Measurements from ENCODE around the gene SLC49A4.

Gene SLC49A4

GRCh38 chr3:122927726-122928125, 132.9 kb downstream of the SLC49A4 start:
- Histone ChIP-seq H3K9ac (ENCODE audit: low read depth, low read length, poor library complexity, severe bottlenecking) (no peak overlapping the region), H3K4me3 (ENCODE audit: low read length, poor library complexity, severe bottlenecking) (no peak overlapping the region), H4K20me1 (ENCODE audit: insufficient read depth, low read length, poor library complexity, severe bottlenecking) (no peaks in the 10 kb centered on the region), H3K4me1 (ENCODE audit: insufficient read depth, low read length, poor library complexity, severe bottlenecking) (no peaks in the 10 kb centered on the region), H3K9me2 (replicated peaks; ENCODE audit: low read depth, low read length) (no peaks in the 10 kb centered on the region), H3K9me3 (ENCODE audit: insufficient read depth, low read depth, low read length) (no peaks in the 10 kb centered on the region), H3K4me2 (ENCODE audit: low read depth, low read length, poor library complexity, severe bottlenecking) (no peak overlapping the region), H2AFZ (ENCODE audit: low read length) (no peak overlapping the region), H3F3A (ENCODE audit: low read depth) (no peaks in the 10 kb centered on the region), H3K79me2 (ENCODE audit: insufficient read depth, low read length) (no peaks in the 10 kb centered on the region), H3K36me3 (ENCODE audit: insufficient read depth, low read length) (no peaks in the 10 kb centered on the region), H3K27me3 (ENCODE audit: insufficient read depth, low read length, poor library complexity, severe bottlenecking) (no peaks in the 10 kb centered on the region)
- TF ChIP-seq CTCF (conservative IDR thresholded peaks at IDR 0.05; ENCODE audit: low read length): no peak

GRCh38 chr3:122928396-122929187, 133.7 kb downstream of the SLC49A4 start:
- H3K4me1 ChIP-seq (ENCODE audit: insufficient read depth, low read length, poor library complexity, severe bottlenecking): no peaks in the 10 kb centered on the region
- no peaks in the 10 kb centered on the region for H3K79me2 ChIP-seq (ENCODE audit: insufficient read depth, low read length)
- TF ChIP-seq CTCF (conservative IDR thresholded peaks at IDR 0.05; ENCODE audit: low read length) (no peak), EZH2phosphoT487 (IDR thresholded peaks at IDR 0.05; ENCODE audit: borderline replicate concordance) (no peak)
- no peaks in the 10 kb centered on the region for H3K9me3 ChIP-seq (ENCODE audit: insufficient read depth, low read depth, low read length)
- no peaks in the 10 kb centered on the region for H3F3A ChIP-seq (ENCODE audit: low read depth)
- no peak overlapping the region for H3K4me3 ChIP-seq (ENCODE audit: low read length, poor library complexity, severe bottlenecking)
- no peak overlapping the region for H3K4me2 ChIP-seq (ENCODE audit: low read depth, low read length, poor library complexity, severe bottlenecking)
- no peak overlapping the region for H2AFZ ChIP-seq (ENCODE audit: low read length)
- no peaks in the 10 kb centered on the region for H4K20me1 ChIP-seq (ENCODE audit: insufficient read depth, low read length, poor library complexity, severe bottlenecking)
- H3K36me3 ChIP-seq (ENCODE audit: insufficient read depth, low read length): no peaks in the 10 kb centered on the region
- no peak overlapping the region for H3K9ac ChIP-seq (ENCODE audit: low read depth, low read length, poor library complexity, severe bottlenecking)
- H3K9me2 ChIP-seq (replicated peaks; ENCODE audit: low read depth, low read length): no peaks in the 10 kb centered on the region
- H3K27me3 ChIP-seq (ENCODE audit: insufficient read depth, low read length, poor library complexity, severe bottlenecking): no peaks in the 10 kb centered on the region

GRCh38 chr3:122929188-122930062, 134.6 kb downstream of the SLC49A4 start:
- H4K20me1 ChIP-seq (ENCODE audit: insufficient read depth, low read length, poor library complexity, severe bottlenecking): no peaks in the 10 kb centered on the region
- no peaks in the 10 kb centered on the region for H3K27me3 ChIP-seq (ENCODE audit: insufficient read depth, low read length, poor library complexity, severe bottlenecking)
- H3K9me3 ChIP-seq (ENCODE audit: insufficient read depth, low read depth, low read length): no peaks in the 10 kb centered on the region
- no peaks in the 10 kb centered on the region for H3K4me1 ChIP-seq (ENCODE audit: insufficient read depth, low read length, poor library complexity, severe bottlenecking)
- H3K9ac ChIP-seq (ENCODE audit: low read depth, low read length, poor library complexity, severe bottlenecking): no peak overlapping the region
- no peaks in the 10 kb centered on the region for H3K9me2 ChIP-seq (replicated peaks; ENCODE audit: low read depth, low read length)
- no peaks in the 10 kb centered on the region for H3F3A ChIP-seq (ENCODE audit: low read depth)
- no peak overlapping the region for H3K4me2 ChIP-seq (ENCODE audit: low read depth, low read length, poor library complexity, severe bottlenecking)
- H3K4me3 ChIP-seq (ENCODE audit: low read length, poor library complexity, severe bottlenecking): no peak overlapping the region
- no peaks in the 10 kb centered on the region for H3K79me2 ChIP-seq (ENCODE audit: insufficient read depth, low read length)
- no peak overlapping the region for H2AFZ ChIP-seq (ENCODE audit: low read length)
- no peaks in the 10 kb centered on the region for H3K36me3 ChIP-seq (ENCODE audit: insufficient read depth, low read length)
- no peak for TF ChIP-seq EZH2phosphoT487 (IDR thresholded peaks at IDR 0.05; ENCODE audit: borderline replicate concordance)
- TF ChIP-seq CTCF (conservative IDR thresholded peaks at IDR 0.05; ENCODE audit: low read length): no peak
